MCF 10A (cell line): ENCODE measurements around the gene PSMG2. TPM values are rescaled to one million over a fixed set of nuclear protein-coding genes. Genes with fewer than 3 reads are reported as not detected.

Experiments used
- Bru-seq: library from RNA; stranded (reverse); fragments of 400-500 nt; gene quantifications from one replicate; lab custom pipeline; 2021; lab: Mats Ljungman, UMichigan
- BruChase-seq, 2 experiments: library from RNA; stranded (reverse); fragments of 400-500 nt; gene quantifications; one replicate each; lab custom pipeline; 2021; lab: Mats Ljungman, UMichigan
- BruUV-seq: library from RNA; stranded (reverse); fragments of 400-500 nt; replicated peaks from 2 replicates; lab custom pipeline; 2021; lab: Mats Ljungman, UMichigan
- CTCF ChIA-PET: fragments of 300-600 bp; sonication (Branson Sonifier 250); formaldehyde crosslinking; extraction: SDS; loops from one replicate; lab custom pipeline; 2021; ENCODE audit warnings: antibody characterized with exemption, inconsistent platforms; lab: Yijun Ruan, JAX
- POLR2A ChIA-PET: fragments of 300-600, 350-650 bp; sonication (Branson Sonifier 250); formaldehyde crosslinking; extraction: SDS; loops from one replicate; lab custom pipeline; 2020; ENCODE audit warnings: antibody characterized with exemption, inconsistent platforms; lab: Yijun Ruan, JAX
- DNase-seq: peaks from one replicate; pipeline ENCODE4 v3.0.0-alpha.2; 2018; ENCODE audit not compliant: unreplicated experiment
- H3K27ac Mint-ChIP-seq: one replicate; pipeline ENCODE4 v1.8.0; 2022; ENCODE audit warnings: mild to moderate bottlenecking, low read depth, mixed read lengths; ENCODE audit not compliant: unreplicated experiment
- H3K27me3 Mint-ChIP-seq: one replicate; pipeline ENCODE4 v1.8.0; 2022; ENCODE audit warnings: mixed read lengths; ENCODE audit not compliant: insufficient read depth, unreplicated experiment
- H3K36me3 Mint-ChIP-seq: one replicate; pipeline ENCODE4 v1.8.0; 2022; ENCODE audit warnings: mild to moderate bottlenecking, moderate library complexity, mixed read lengths; ENCODE audit not compliant: insufficient read depth, unreplicated experiment
- H3K4me1 Mint-ChIP-seq: one replicate; pipeline ENCODE4 v1.8.0; 2022; ENCODE audit warnings: mixed read lengths; ENCODE audit not compliant: insufficient read depth, unreplicated experiment
- H3K4me3 Mint-ChIP-seq: one replicate; pipeline ENCODE4 v1.8.0; 2022; ENCODE audit warnings: mild to moderate bottlenecking, moderate library complexity, mixed read lengths; ENCODE audit not compliant: unreplicated experiment
- H3K9me3 Mint-ChIP-seq: one replicate; pipeline ENCODE4 v1.8.0; 2022; ENCODE audit warnings: mixed read lengths; ENCODE audit not compliant: unreplicated experiment
- intact Hi-C: fragments of 100-400 bp; cut with micrococcal nuclease; formaldehyde crosslinking; loops from 2 replicates; pipeline ENCODE4 v1.14.1; 2022
- long read RNA-seq: library from polyadenylated mRNA; stranded (forward); transcript quantifications from one replicate; pipeline ENCODE4 v2.0.0, GENCODE V29; 2022
- total RNA-seq: library from RNA; stranded (reverse); gene quantifications from 2 replicates; pipeline ENCODE4 v1.2.3, GENCODE V29; 2022
- TF ChIP-seq, protein P1 (sequence below): fragments of 200-600 bp; IDR thresholded peaks from one replicate; pipeline ENCODE4 v1.8.0; 2022; ENCODE audit warnings: antibody characterized with exemption, mild to moderate bottlenecking; ENCODE audit not compliant: unreplicated experiment

Gene PSMG2, protein sequence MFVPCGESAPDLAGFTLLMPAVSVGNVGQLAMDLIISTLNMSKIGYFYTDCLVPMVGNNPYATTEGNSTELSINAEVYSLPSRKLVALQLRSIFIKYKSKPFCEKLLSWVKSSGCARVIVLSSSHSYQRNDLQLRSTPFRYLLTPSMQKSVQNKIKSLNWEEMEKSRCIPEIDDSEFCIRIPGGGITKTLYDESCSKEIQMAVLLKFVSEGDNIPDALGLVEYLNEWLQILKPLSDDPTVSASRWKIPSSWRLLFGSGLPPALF
- 88.6 and 100 TPM in 2 replicates for total RNA-seq
- percentile 65 among the genes with signal in this experiment for Bru-seq, nascent RNA
- BruChase-seq, experiment 1, labeled RNA remaining after a 6-hour chase, result percentile 74 among the genes with signal in this experiment
- percentile 69 among the genes with signal in this experiment for BruChase-seq, experiment 2, labeled RNA remaining after a 2-hour chase
- long read RNA-seq, transcript PSMG2-201 (7 exons, 1,686 nt), result major isoform, 105 of 114 reads
- long read RNA-seq, partial matches to known transcripts, result 4 of 114 reads
- long read RNA-seq, other reads (novel, unspliced or antisense), result 5 of 114 reads

DNA sequence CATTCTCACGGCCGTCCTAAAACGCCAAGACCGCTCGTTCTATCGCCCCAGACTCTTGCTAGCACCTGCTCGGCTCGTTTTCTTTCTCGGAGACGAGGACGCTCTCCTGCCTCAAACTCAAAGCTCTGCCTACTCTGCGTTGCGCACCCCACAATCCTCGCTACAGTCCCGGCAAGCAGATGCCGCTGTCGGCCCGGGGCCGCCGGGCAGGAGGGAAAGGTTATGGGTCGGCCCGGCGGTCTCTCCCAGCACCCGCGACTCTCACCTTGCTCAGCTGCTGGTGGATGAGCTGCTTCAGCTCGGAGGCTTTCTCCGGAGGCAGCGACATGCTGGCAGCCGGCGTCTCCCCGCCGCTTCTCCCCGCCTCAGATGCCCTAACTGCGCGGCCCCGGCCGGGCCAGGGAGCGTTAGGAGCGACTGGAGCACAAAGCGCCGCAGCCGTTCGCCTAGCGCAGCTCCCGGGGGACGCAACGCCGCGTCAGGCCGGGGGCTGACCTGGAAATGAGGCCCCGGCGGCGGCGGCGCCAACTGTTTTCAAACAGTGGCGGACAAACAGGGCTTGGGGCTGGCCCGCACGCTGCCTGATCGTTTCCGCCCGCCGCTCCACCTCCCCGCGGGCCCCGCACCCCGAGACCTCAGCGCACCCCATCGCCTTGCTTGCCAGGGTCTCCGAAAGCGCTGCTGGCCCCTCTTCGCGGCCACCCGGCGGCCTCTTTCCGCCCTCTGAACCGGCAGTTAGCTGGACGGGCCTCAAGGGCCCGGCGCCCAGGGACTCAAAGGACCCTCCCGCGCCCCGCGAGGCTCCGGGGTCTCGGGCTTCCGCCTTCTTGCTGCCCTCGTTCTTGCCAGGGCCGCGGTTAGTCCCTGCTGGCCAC lies at the start of gene PSMG2, which contains the start of gene CEP76:
TSS of gene PSMG2 (plus strand) at position 822 of the 875 bp plus-strand sequence. CDS start 66 bp downstream, outside the sequence.
TSS of gene CEP76 (minus strand) at position 503 of the 875 bp plus-strand sequence. CDS start at position 328, 175 bp downstream.
- ChIA-PET POLR2A (interaction anchor here (0.6 to 3.0 kb wide), 25 partner anchors 9 to 394 kb away, joined by 3 to 20 read pairs (median 4); partner anchors contain the start of genes AFG3L2, CEP192, PTPN2 and SEH1L), CTCF (interaction anchor here (0.6 to 1.3 kb wide), 5 partner anchors 23 to 707 kb away, joined by 3 to 4 read pairs (median 3); no protein-coding TSS in a partner anchor)
- peak within 1 kb of the TSS; percentile 100 for H3K4me3 Mint-ChIP-seq
- H3K4me1 Mint-ChIP-seq, result peaks cover 45% of the 10 kb centered on the region
- DNase-seq, result peak; percentile 90
- H3K36me3 Mint-ChIP-seq, result peaks cover 15% of the 10 kb centered on the region
- TSS peak; percentile 37 for BruUV-seq
- H3K9me3 Mint-ChIP-seq, result no peaks in the 10 kb centered on the region
- H3K27me3 Mint-ChIP-seq, result no peaks in the 10 kb centered on the region
- TF ChIP-seq, protein P1, sequence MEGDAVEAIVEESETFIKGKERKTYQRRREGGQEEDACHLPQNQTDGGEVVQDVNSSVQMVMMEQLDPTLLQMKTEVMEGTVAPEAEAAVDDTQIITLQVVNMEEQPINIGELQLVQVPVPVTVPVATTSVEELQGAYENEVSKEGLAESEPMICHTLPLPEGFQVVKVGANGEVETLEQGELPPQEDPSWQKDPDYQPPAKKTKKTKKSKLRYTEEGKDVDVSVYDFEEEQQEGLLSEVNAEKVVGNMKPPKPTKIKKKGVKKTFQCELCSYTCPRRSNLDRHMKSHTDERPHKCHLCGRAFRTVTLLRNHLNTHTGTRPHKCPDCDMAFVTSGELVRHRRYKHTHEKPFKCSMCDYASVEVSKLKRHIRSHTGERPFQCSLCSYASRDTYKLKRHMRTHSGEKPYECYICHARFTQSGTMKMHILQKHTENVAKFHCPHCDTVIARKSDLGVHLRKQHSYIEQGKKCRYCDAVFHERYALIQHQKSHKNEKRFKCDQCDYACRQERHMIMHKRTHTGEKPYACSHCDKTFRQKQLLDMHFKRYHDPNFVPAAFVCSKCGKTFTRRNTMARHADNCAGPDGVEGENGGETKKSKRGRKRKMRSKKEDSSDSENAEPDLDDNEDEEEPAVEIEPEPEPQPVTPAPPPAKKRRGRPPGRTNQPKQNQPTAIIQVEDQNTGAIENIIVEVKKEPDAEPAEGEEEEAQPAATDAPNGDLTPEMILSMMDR, result no peak
- intact Hi-C loops, result no loop called here
- H3K27ac Mint-ChIP-seq, result peak within 1 kb of the TSS; percentile 100

DNA sequence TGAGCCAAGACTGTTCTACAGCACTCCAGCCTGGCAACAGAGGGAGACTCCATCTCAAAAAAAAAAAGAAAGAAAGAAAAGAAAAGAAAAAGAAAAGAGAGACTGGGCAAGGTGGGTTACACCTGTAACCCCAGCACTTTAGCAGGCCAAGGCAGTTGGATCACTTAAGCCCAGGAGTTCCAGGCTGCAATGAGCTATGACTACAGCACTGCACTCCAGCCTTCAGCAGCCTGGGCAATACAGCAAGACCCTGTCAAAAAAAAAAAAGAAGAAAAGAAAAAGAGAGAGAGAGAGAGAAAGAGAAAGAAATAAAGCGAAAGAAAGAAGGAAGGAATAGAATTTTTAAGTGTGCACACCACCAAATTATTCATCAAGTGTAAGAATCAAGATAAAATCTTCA lies 47.9 kb upstream of the PSMG2 start:
- DNase-seq, result no peak
- Mint-ChIP-seq H3K36me3 (peaks cover 8% of the 10 kb centered on the region), H3K4me3 (peak overlapping the region; percentile 86), H3K27me3 (no peaks in the 10 kb centered on the region), H3K9me3 (no peaks in the 10 kb centered on the region), H3K4me1 (peaks cover 46% of the 10 kb centered on the region), H3K27ac (peak overlapping the region; percentile 81)
- TF ChIP-seq, protein P1, result no peak
- POLR2A ChIA-PET, result no interaction called here
- intact Hi-C loops, result loop anchor here (5.0 kb wide), 3 partner anchors 103 to 203 kb away; no protein-coding TSS in a partner anchor
- CTCF ChIA-PET, result no interaction called here
- BruUV-seq, result no TSS peak

DNA sequence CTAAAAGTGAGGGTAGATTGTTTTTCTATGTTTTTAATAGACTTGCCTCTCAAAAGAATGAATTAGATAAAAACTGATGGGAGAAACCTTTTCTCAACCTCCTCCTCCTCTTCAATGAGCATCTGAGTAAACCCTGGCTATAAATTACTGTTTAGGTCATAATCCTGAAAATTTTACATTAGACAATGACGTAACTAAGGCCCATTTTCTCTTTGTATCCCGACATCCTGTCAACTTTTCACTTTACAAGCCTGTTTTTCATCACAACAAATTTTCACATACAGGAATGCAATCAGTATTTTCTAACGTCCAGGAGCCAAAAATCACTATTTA lies 46.3 kb upstream of the PSMG2 start:
- TF ChIP-seq, protein P1, result no peak
- ChIA-PET CTCF (no interaction called here), POLR2A (interaction anchor here (1.0 to 2.6 kb wide), 2 partner anchors 28 to 178 kb away, joined by 3 to 14 read pairs; no protein-coding TSS in a partner anchor)
- H3K4me3 Mint-ChIP-seq, result peak overlapping the region; percentile 86
- no peaks in the 10 kb centered on the region for H3K27me3 Mint-ChIP-seq
- no peak for DNase-seq
- H3K9me3 Mint-ChIP-seq, result no peaks in the 10 kb centered on the region
- H3K4me1 Mint-ChIP-seq, result peaks cover 44% of the 10 kb centered on the region
- peak overlapping the region; percentile 81 for H3K27ac Mint-ChIP-seq
- intact Hi-C loops, result loop anchor here (2.0 to 5.0 kb wide), 4 partner anchors 50 to 204 kb away; no protein-coding TSS in a partner anchor
- TSS peak; percentile 69 for BruUV-seq
- peaks cover 8% of the 10 kb centered on the region for H3K36me3 Mint-ChIP-seq
